Cardiac muscle cell (in vitro differentiated cells and primary cell): Measurements from ENCODE around the gene BCR. TPM values are rescaled to one million over a fixed set of nuclear protein-coding genes. Genes with fewer than 3 reads are reported as not detected.
A peak's percentile ranks its signal among the peaks of the same experiment; 100 is the strongest.

Source experiments
- DNase-seq, 2 donors: peaks; one replicate each; pipeline versions ENCODE4 v3.0.0 to v3.0.0-alpha.2; 2010 to 2017; ENCODE audit warnings: low read depth in 1 of 2, low spot score in 1 of 2
- H3K27ac ChIP-seq: fragments of 200-600 bp; sonication (generic); 2 replicates; pipeline ENCODE4 v1.5.1; 2016
- H3K27me3 ChIP-seq: fragments of 200-600 bp; sonication (generic); 2 replicates; pipeline ENCODE4 v1.6.0; 2016; ENCODE audit warnings: control low read depth
- H3K36me3 ChIP-seq: fragments of 200-600 bp; sonication (generic); 2 replicates; pipeline ENCODE4 v1.5.1; 2016; ENCODE audit warnings: control low read depth
- H3K4me1 ChIP-seq: fragments of 200-600 bp; sonication (generic); 2 replicates; pipeline ENCODE4 v1.8.1; 2017; ENCODE audit warnings: low read depth, mild to moderate bottlenecking, mixed run types
- H3K4me3 ChIP-seq: fragments of 200-600 bp; sonication (generic); 2 replicates; pipeline ENCODE4 v1.5.1; 2016; ENCODE audit warnings: mild to moderate bottlenecking
- H3K9me3 ChIP-seq: fragments of 200-600 bp; sonication (generic); 2 replicates; pipeline ENCODE4 v1.5.1; 2017; ENCODE audit warnings: low read depth, mild to moderate bottlenecking, control low read depth
- CTCF ChIP-seq: IDR thresholded peaks from 2 replicates; pipeline ENCODE4 v1.5.1; 2012; ENCODE audit warnings: low read depth, mild to moderate bottlenecking, low read length
- polyA plus RNA-seq: library from polyadenylated mRNA; unstranded; fragments of >200 nt; fragmentation: Nextera tagmentation; extraction: Ambion mirVana; gene quantifications from 2 replicates; pipeline ENCODE4 v1.2.1, GENCODE V29; 2016
- total RNA-seq: library from RNA; depleted of rRNA; stranded (reverse); fragments of >200 nt; gene quantifications from 2 replicates; pipeline ENCODE4 v1.2.3, GENCODE V29; 2016

Gene BCR
- total and polyA plus RNA-seq, 2 experiments from 2014 or later = 30.9 to 53.1 TPM

GRCh38 chr22:23248583-23248982, 68.3 kb downstream of the BCR start:
- Histone ChIP-seq H3K27ac (peak overlapping the region; percentile 14), H3K4me1 (peaks cover 20% of the 10 kb centered on the region), H3K9me3 (no peaks in the 10 kb centered on the region), H3K4me3 (no peak overlapping the region), H3K36me3 (no peaks in the 10 kb centered on the region), H3K27me3 (no peaks in the 10 kb centered on the region)
- DNase-seq = peak in 1 of 2 donors; percentile 63
- no peak for TF ChIP-seq CTCF

GRCh38 chr22:23250056-23250784, 69.9 kb downstream of the BCR start:
- H3K27ac ChIP-seq = no peak overlapping the region
- no peak for DNase-seq
- peaks cover 3% of the 10 kb centered on the region for H3K36me3 ChIP-seq
- H3K27me3 ChIP-seq = no peaks in the 10 kb centered on the region
- H3K4me1 ChIP-seq = peaks cover 19% of the 10 kb centered on the region
- no peaks in the 10 kb centered on the region for H3K9me3 ChIP-seq
- H3K4me3 ChIP-seq = no peak overlapping the region
- no peak for TF ChIP-seq CTCF

GRCh38 chr22:23250785-23251363, 70.6 kb downstream of the BCR start:
- H3K4me3 ChIP-seq = no peak overlapping the region
- no peak for DNase-seq
- H3K9me3 ChIP-seq = no peaks in the 10 kb centered on the region
- H3K27ac ChIP-seq = no peak overlapping the region
- H3K36me3 ChIP-seq = peaks cover 5% of the 10 kb centered on the region
- peaks cover 22% of the 10 kb centered on the region for H3K4me1 ChIP-seq
- TF ChIP-seq CTCF = no peak
- no peaks in the 10 kb centered on the region for H3K27me3 ChIP-seq

GRCh38 chr22:23251445-23252093, 71.3 kb downstream of the BCR start:
- H3K27me3 ChIP-seq = no peaks in the 10 kb centered on the region
- H3K4me3 ChIP-seq = no peak overlapping the region
- DNase-seq = no peak
- H3K27ac ChIP-seq = no peak overlapping the region
- peaks cover 5% of the 10 kb centered on the region for H3K36me3 ChIP-seq
- peaks cover 26% of the 10 kb centered on the region for H3K4me1 ChIP-seq
- TF ChIP-seq CTCF = no peak
- H3K9me3 ChIP-seq = no peaks in the 10 kb centered on the region

- no peak for TF ChIP-seq CTCF
- Histone ChIP-seq H3K9me3 (no peaks in the 10 kb centered on the region), H3K27ac (no peak overlapping the region)
These were observed 73.3 kb downstream of the BCR start for GRCh38 chr22:23253475-23254055.

More at GRCh38 chr22:23253475-23254055, 73.3 kb downstream of the BCR start:
- Histone ChIP-seq H3K4me1 (peaks cover 30% of the 10 kb centered on the region), H3K36me3 (peaks cover 5% of the 10 kb centered on the region), H3K4me3 (no peak overlapping the region), H3K27me3 (no peaks in the 10 kb centered on the region)
- DNase-seq = no peak
